ENCODE measurements around the gene RAET1G.
"Not testable (repeated sequence)": the region's sequence is repeated elsewhere in the genome, so short reads cannot be mapped to it uniquely, and the experiment has no call there.

RAET1G gene

DNA sequence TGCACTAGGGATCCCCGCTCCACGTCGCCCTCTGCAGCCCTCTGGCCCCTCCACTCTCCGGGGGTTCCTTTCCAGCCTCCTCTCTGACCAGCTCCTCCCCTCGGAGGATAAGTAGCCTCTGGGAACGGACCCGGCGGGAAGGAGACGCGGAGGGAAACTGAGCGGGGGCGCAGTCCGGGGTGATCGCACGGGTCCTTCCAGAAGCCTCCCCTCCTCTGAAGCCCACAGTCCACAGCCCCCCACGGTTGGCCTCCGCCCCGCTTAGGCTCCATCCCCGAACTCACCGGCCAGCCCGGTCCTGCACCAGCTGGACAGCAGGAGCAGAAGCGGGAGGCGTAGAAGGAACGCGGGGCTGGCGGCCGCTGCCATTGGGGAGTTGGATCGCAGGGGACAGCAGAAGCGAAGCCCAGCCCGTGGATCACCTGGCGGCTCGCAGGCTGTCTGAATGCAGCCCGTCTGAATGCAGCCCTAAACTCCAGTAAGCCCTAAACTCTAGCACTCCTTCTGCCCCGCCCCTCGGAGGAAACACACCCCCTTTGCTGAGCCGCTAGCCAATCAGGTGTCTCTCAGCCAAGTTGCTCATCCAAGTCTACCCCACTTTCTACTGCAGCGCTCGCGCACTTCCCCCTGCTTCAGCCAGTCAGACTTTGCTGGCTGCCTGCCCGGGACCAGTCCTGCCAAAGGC, at the start of gene RAET1G:
Gene RAET1G (minus strand): TSS at position 480 of the 685 bp plus-strand sequence. CDS start 111 bp downstream, at position 369.
- Histone ChIP-seq H3K4me1 (no peaks in the 10 kb centered on the region; the same call in 1 of the 2 replicates), H3K4me3 (peak within 1 kb of the TSS; percentile 43), H3K9me3 (no peaks in the 10 kb centered on the region), H3K27me3 (ENCODE audit: low read depth) (no peaks in the 10 kb centered on the region), H3K36me3 (replicated peaks) (no peaks in the 10 kb centered on the region)
- peak; percentile 94 to 96 for DNase-seq (ENCODE audit: low spot score in 2 of 2)
- in situ Hi-C loops (cut with MboI; ENCODE audit: low sequenced_read_pairs): loop anchor here (10.0 to 25.0 kb wide), 2 partner anchors 208 to 860 kb away; partner anchors contain the start of gene LATS1

- in situ Hi-C loops (cut with MboI; ENCODE audit: low sequenced_read_pairs): no loop called here
Observed at GRCh38 chr6:149969635-149970034, 46.7 kb upstream of the RAET1G start.

DNA sequence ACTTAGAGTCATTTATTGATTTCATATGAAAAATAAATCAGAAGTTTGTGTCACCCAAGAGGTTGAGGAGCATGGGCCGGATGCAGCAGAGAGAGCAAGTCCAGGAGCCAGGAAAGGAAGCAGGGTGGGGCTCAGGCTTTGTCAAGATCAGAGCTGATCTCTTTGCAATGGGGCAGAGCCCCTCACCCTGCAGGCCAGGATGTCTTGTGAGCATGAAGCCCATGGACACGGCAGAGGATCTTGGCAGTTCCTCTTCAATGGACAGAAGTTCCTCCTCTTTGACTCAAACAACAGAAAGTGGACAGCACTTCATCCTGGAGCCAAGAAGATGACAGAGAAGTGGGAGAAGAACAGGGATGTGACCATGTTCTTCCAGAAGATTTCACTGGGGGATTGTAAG, 46.0 kb upstream of the RAET1G start:
- in situ Hi-C loops (cut with MboI; ENCODE audit: low sequenced_read_pairs); H3K4me3 ChIP-seq; H3K27me3 ChIP-seq (ENCODE audit: low read depth); H3K4me1 ChIP-seq; DNase-seq (ENCODE audit: low spot score in 2 of 2); H3K9me3 ChIP-seq: not testable (repeated sequence)
- peaks cover 50% of the 10 kb centered on the region for H3K36me3 ChIP-seq (replicated peaks)

More at GRCh38 chr6:149969635-149970034, 46.7 kb upstream of the RAET1G start:
- Histone ChIP-seq H3K4me3 (no peak overlapping the region), H3K36me3 (replicated peaks) (peaks cover 50% of the 10 kb centered on the region), H3K4me1 (peaks cover 4% of the 10 kb centered on the region; the same call in 1 of the 2 replicates), H3K27me3 (ENCODE audit: low read depth) (no peaks in the 10 kb centered on the region), H3K9me3 (no peaks in the 10 kb centered on the region)
- no peak for DNase-seq (ENCODE audit: low spot score in 2 of 2)

DNA sequence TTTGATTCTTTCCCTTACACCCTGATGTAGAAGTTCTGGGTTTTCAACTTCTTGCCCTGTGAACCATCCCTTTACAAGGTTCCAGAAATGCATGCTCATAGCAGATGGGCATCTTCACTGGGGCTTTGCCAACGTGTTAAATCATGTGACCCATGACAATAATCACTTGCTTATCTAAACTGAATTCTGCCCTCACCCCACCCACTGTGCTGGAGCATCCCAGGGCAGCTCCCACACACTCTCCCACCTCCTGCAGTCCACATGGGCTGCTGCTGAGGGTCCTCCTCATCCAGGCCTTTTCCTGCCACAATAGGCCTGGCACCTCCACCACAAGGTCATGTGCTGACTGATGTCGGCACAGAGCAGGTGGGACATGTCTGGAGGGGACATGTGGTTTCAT, 45.1 kb upstream of the RAET1G start:
- H3K27me3 ChIP-seq (ENCODE audit: low read depth); DNase-seq (ENCODE audit: low spot score in 2 of 2); in situ Hi-C loops (cut with MboI; ENCODE audit: low sequenced_read_pairs); H3K4me3 ChIP-seq; H3K4me1 ChIP-seq; H3K9me3 ChIP-seq: not testable (repeated sequence)
- peaks cover 45% of the 10 kb centered on the region for H3K36me3 ChIP-seq (replicated peaks)

DNA sequence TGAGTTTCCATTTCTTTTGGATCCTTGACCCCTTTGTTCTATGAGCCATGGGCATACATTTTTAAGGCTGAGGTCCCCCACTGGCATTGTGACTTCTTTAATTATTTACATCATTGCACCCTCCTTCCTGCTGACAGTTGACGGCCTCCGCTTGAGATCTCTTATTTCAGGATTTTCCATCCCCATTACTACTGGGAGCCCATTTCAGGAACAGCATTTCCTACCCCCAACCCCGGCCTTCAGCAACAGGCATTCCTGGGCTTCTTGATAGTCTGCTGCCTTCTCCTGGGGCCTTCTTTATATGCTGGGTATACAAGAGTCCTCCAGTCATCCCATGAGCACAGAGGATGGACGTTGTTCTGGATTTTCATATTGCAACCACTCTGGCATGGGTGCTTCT, 44.7 kb upstream of the RAET1G start:
- in situ Hi-C loops (cut with MboI; ENCODE audit: low sequenced_read_pairs): no loop called here
- H3K9me3 ChIP-seq: no peaks in the 10 kb centered on the region
- H3K36me3 ChIP-seq (replicated peaks): peaks cover 41% of the 10 kb centered on the region
- peaks cover 9% of the 10 kb centered on the region for H3K4me1 ChIP-seq
- H3K4me3 ChIP-seq: no peak overlapping the region
- DNase-seq (ENCODE audit: low spot score in 2 of 2): no peak
- H3K27me3 ChIP-seq (ENCODE audit: low read depth): no peaks in the 10 kb centered on the region

GRCh38 chr6:149966319-149966718, 43.4 kb upstream of the RAET1G start:
- H3K9me3 ChIP-seq; in situ Hi-C loops (cut with MboI; ENCODE audit: low sequenced_read_pairs); H3K4me3 ChIP-seq; H3K4me1 ChIP-seq; DNase-seq (ENCODE audit: low spot score in 2 of 2); H3K27me3 ChIP-seq (ENCODE audit: low read depth): not testable (repeated sequence)
- H3K36me3 ChIP-seq (replicated peaks): peaks cover 28% of the 10 kb centered on the region

DNA sequence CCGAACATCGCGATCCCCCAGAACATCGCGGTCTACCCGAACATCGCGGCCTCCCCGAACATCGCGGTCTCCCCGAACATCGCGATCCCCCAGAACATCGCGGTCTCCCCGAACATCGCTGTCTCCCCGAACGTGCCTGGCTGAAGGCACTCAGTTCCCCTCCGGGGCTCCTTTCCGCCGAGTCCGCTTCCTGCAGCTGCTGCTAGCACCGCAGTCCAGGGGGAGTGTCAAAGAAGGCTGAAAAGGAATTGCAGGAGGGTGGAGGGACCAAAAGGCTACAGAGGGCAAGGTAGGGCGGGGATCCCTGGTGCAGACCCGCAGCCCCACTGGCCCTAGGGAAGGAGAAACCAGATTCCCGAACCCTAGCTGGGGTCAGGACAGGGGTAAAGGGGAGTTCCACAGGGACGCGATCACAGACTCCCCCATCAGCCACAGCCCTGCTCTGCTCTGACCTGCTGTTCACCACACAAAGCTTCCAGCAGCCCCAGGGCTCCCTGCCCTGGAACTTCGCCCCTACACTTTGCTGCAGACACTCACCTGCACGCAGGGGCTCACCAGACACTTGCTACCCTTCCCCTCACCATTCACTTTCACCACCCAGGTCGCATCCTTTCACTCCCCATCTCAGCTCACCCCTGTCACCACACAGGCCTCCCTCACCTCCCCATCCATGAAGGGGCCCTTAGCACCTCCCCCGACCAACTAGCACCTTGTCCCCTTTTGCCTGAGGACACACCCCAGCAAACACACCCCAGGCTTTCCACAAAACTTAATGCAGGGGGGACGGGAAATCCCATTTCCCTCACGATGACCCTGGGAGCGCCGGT, 42.5 kb upstream of the RAET1G start:
- H3K9me3 ChIP-seq: no peaks in the 10 kb centered on the region
- peaks cover 9% of the 10 kb centered on the region for H3K4me1 ChIP-seq
- DNase-seq (ENCODE audit: low spot score in 2 of 2): peak; percentile 36 to 59
- H3K4me3 ChIP-seq: peak overlapping the region; percentile 68
- H3K27me3 ChIP-seq (ENCODE audit: low read depth): no peaks in the 10 kb centered on the region
- H3K36me3 ChIP-seq (replicated peaks): peaks cover 23% of the 10 kb centered on the region
- in situ Hi-C loops (cut with MboI; ENCODE audit: low sequenced_read_pairs): no loop called here

- Histone ChIP-seq H3K36me3 (replicated peaks) (peaks cover 15% of the 10 kb centered on the region), H3K4me1 (peaks cover 9% of the 10 kb centered on the region), H3K27me3 (ENCODE audit: low read depth) (no peaks in the 10 kb centered on the region), H3K4me3 (peak overlapping the region; percentile 68), H3K9me3 (no peaks in the 10 kb centered on the region)
- peak in 1 of 2 experiments; percentile 41 for DNase-seq (ENCODE audit: low spot score in 2 of 2)
- in situ Hi-C loops (cut with MboI; ENCODE audit: low sequenced_read_pairs): no loop called here
Observed at GRCh38 chr6:149964308-149965193, 41.6 kb upstream of the RAET1G start.

GRCh38 chr6:149963462-149964307, 40.8 kb upstream of the RAET1G start, which contains the start of gene ULBP1:
Gene ULBP1, plus strand, starts transcription at chr6:149963943. Its CDS starts 107 bp downstream, at chr6:149964050.
- Histone ChIP-seq H3K4me1 (peaks cover 9% of the 10 kb centered on the region), H3K27me3 (ENCODE audit: low read depth) (no peaks in the 10 kb centered on the region), H3K36me3 (replicated peaks) (peaks cover 6% of the 10 kb centered on the region; the same call in 1 of the 2 replicates), H3K4me3 (peak within 1 kb of the TSS; percentile 68), H3K9me3 (no peaks in the 10 kb centered on the region)
- in situ Hi-C loops (cut with MboI; ENCODE audit: low sequenced_read_pairs): no loop called here
- DNase-seq (ENCODE audit: low spot score in 2 of 2): peak; percentile 92 to 98

DNA sequence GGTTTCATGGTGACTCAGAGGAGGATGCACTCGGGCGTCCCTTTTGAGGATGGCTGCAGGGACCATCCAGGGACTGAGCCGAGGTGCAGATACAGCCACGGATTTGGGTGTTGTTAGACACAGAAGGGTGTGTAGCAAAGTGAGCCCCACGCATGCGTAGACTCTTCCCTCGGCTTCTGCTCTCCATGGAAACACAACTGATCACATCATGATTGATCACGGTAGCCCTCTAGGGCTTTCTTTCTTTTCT, 40.2 kb upstream of the RAET1G start:
- no peak for DNase-seq (ENCODE audit: low spot score in 2 of 2)
- H3K27me3 ChIP-seq (ENCODE audit: low read depth): no peaks in the 10 kb centered on the region
- H3K4me1 ChIP-seq: peaks cover 9% of the 10 kb centered on the region
- in situ Hi-C loops (cut with MboI; ENCODE audit: low sequenced_read_pairs): no loop called here
- peak overlapping the region; percentile 68; the same call in 1 of the 2 replicates for H3K4me3 ChIP-seq
- peaks cover 3% of the 10 kb centered on the region; the same call in 1 of the 2 replicates for H3K36me3 ChIP-seq (replicated peaks)
- H3K9me3 ChIP-seq: no peaks in the 10 kb centered on the region

DNA sequence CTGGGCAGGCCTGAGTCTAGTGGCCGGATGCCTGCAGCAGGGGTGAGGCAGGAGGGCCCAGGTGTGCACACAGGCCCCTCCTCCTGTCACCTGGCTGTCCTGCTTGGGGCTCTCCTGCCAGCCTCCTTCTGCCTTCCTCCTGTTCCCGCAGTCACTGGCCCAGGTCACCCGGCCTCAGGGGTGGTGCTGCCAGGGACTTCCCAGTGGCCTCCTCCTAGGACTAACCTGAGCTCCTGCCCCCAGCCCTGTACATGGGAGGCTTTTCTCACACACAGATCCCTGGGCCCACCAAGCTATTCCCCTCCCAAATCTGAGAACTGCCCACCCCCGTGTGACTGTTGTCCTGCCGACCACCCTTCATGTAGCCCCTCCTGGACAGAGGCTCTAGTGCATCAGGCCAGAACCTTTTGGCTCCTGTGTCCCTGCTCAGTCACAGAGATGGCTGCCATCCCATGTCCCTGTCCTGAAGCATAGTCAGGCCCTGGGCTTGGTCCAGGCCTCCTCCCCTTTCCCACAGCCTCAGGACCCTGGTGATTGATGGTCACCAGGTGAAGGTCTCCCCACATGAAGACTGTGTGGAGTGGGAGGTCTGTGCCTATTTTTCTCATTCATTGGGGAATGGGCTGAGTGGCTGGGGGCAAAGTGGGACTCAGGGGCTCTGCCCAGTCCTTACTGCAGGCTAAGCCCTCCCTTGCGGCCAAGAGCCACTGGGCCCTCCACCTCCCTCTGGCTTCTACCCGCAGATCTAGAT, 39.7 kb upstream of the RAET1G start:
- Histone ChIP-seq H3K36me3 (replicated peaks) (no peaks in the 10 kb centered on the region; the same call in 1 of the 2 replicates), H3K4me1 (peaks cover 9% of the 10 kb centered on the region), H3K9me3 (no peaks in the 10 kb centered on the region), H3K4me3 (no peak overlapping the region; the same call in 1 of the 2 replicates), H3K27me3 (ENCODE audit: low read depth) (peaks cover 4% of the 10 kb centered on the region; the same call in 1 of the 2 replicates)
- DNase-seq (ENCODE audit: low spot score in 2 of 2): no peak
- in situ Hi-C loops (cut with MboI; ENCODE audit: low sequenced_read_pairs): no loop called here

DNA sequence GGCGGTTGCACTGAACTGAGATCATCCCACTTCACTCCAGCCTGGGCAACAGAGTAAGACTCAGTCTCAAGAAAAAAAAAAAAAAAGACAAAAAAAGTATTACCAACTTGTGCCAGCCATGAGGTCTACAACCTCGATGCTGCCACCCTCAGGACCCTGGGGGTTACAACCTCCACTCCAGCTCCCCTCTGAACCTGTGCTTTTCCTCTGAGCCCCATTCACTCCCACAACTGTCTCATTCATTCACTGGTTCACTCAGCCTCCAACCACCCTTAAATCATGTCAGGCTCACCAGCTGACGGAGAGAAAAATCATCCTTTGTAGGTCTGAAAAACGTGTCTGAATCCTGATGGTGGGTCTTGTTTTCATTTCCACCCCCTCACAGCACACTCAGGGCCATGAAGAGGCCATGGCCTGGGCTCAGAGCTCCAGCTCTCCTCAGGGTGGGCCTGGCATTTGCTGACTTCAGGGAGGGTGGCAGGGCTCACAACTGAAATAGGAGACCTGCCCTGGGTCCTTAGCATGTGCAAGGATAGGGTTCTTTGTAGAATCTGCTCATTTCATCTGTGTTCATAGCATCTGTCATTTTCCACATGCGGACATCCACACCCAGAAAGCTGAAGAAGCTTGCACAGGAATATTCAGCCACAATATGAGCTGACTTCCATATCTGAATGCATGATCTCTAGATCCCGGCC, 39.0 kb upstream of the RAET1G start:
- Histone ChIP-seq H3K36me3 (replicated peaks) (no peaks in the 10 kb centered on the region), H3K27me3 (ENCODE audit: low read depth) (peaks cover 8% of the 10 kb centered on the region; the same call in 1 of the 2 replicates), H3K4me1 (peaks cover 9% of the 10 kb centered on the region), H3K4me3 (no peak overlapping the region), H3K9me3 (no peaks in the 10 kb centered on the region)
- in situ Hi-C loops (cut with MboI; ENCODE audit: low sequenced_read_pairs): no loop called here
- DNase-seq (ENCODE audit: low spot score in 2 of 2): peak in 1 of 2 experiments; percentile 50

Measured in HAP-1 (cell line).